Testis (tissue), 2 donors: ENCODE results near the gene PRKN.

Experiments used
- CTCF ChIP-seq, 3 experiments: fragments of 450-650 bp in 2 of 3; fragments of 200-600 bp in 1 of 3; sonication (generic) in 1 of 3; IDR thresholded peaks; one replicate each; pipeline ENCODE4 v1.5.1; 2016 to 2019; ENCODE audit warnings: antibody characterized with exemption in 3 of 3, mild to moderate bottlenecking in 2 of 3, moderate library complexity in 1 of 3
- POLR2A ChIP-seq: fragments of 450-650 bp; IDR thresholded peaks from one replicate; pipeline ENCODE4 v1.6.1; 2017; ENCODE audit warnings: antibody characterized with exemption, mild to moderate bottlenecking, moderate library complexity

- TF ChIP-seq POLR2A (no peak), CTCF (IDR thresholded peaks at IDR 0.05) (no peak)
Observed at GRCh38 chr6:161480421-161481155, 1247.0 kb downstream of the PRKN start.
